Calu3 (cell line): ENCODE data around the gene TRNP1. TPM values are rescaled to one million over a fixed set of nuclear protein-coding genes. Genes with fewer than 3 reads are reported as not detected.

Experiments
- BruUV-seq: library from RNA; stranded (reverse); fragments of 400-500 nt; replicated peaks from 2 replicates; lab custom pipeline; 2021; lab: Mats Ljungman, UMichigan
- CTCF ChIA-PET: fragments of 300-600 bp; sonication (Branson Sonifier 250); formaldehyde crosslinking; loops from one replicate; lab custom pipeline; 2022; ENCODE audit warnings: antibody characterized with exemption; lab: Charles Lee
- DNase-seq: peaks from one replicate; pipeline ENCODE4 v3.0.0; 2022
- H3K27ac Mint-ChIP-seq: one replicate; pipeline ENCODE4 v1.8.0; 2022; ENCODE audit warnings: mixed read lengths; ENCODE audit not compliant: unreplicated experiment
- H3K27me3 Mint-ChIP-seq: one replicate; pipeline ENCODE4 v1.8.0; 2022; ENCODE audit warnings: mixed read lengths; ENCODE audit not compliant: unreplicated experiment
- H3K36me3 Mint-ChIP-seq: one replicate; pipeline ENCODE4 v1.8.0; 2022; ENCODE audit warnings: mild to moderate bottlenecking, moderate library complexity, mixed read lengths; ENCODE audit not compliant: insufficient read depth, unreplicated experiment
- H3K4me1 Mint-ChIP-seq: one replicate; pipeline ENCODE4 v1.8.0; 2022; ENCODE audit warnings: mild to moderate bottlenecking, low read depth, mixed read lengths; ENCODE audit not compliant: unreplicated experiment
- H3K4me3 Mint-ChIP-seq: one replicate; pipeline ENCODE4 v1.8.0; 2022; ENCODE audit warnings: mild to moderate bottlenecking, low read depth, moderate library complexity, mixed read lengths; ENCODE audit not compliant: unreplicated experiment
- H3K9me3 Mint-ChIP-seq: one replicate; pipeline ENCODE4 v1.8.0; 2022; ENCODE audit warnings: low read depth, mixed read lengths; ENCODE audit not compliant: unreplicated experiment
- CTCF ChIP-seq: fragments of 200-600 bp; IDR thresholded peaks from one replicate; pipeline ENCODE4 v1.8.0; 2022; ENCODE audit warnings: antibody characterized with exemption; ENCODE audit not compliant: unreplicated experiment
- intact Hi-C: fragments of 100-400 bp; cut with micrococcal nuclease; formaldehyde crosslinking; loops from one replicate; pipeline ENCODE4 v1.10.0; 2022; ENCODE audit not compliant: unreplicated experiment
- total RNA-seq: library from RNA; stranded (reverse); gene quantifications from 2 replicates; pipeline ENCODE4 v1.2.3, GENCODE V29; 2022

TRNP1 gene
- total RNA-seq, 1 experiment from 2014 or later = 195 TPM

DNA sequence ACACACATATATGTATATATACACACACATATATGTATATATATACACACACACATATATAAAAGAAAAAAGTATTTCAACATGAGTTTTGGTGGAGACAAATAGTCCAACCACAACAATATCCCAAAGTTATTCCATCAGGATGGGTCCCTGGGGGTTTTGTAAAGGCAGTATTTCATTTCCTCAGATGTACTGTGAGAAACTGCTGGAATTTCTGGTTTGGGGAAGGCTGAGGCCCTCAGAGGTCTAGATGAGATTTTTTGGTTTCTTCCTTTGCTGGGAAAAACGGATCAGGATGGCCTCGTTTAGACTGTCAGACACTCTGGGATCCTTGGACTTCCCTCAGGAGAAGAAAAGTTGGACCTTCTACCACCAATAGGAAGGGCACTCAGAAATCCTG is 55.6 kb downstream of the TRNP1 start:
- BruUV-seq = no TSS peak
- TF ChIP-seq CTCF = no peak
- CTCF ChIA-PET = no interaction called here
- Mint-ChIP-seq H3K4me1 (no peaks in the 10 kb centered on the region), H3K36me3 (no peaks in the 10 kb centered on the region), H3K27me3 (no peaks in the 10 kb centered on the region), H3K4me3 (no peak overlapping the region), H3K9me3 (no peaks in the 10 kb centered on the region), H3K27ac (no peak overlapping the region)
- no peak for DNase-seq
- intact Hi-C loops = loop anchor here (10.0 kb wide), 1 partner anchor 146 kb away; no protein-coding TSS in a partner anchor

- H3K4me3 Mint-ChIP-seq = no peak overlapping the region
- H3K36me3 Mint-ChIP-seq = no peaks in the 10 kb centered on the region
- H3K27me3 Mint-ChIP-seq = no peaks in the 10 kb centered on the region
- no peaks in the 10 kb centered on the region for H3K4me1 Mint-ChIP-seq
- intact Hi-C loops = loop anchor here (10.0 kb wide), 1 partner anchor 145 kb away; no protein-coding TSS in a partner anchor
- no peaks in the 10 kb centered on the region for H3K9me3 Mint-ChIP-seq
- no peak for TF ChIP-seq CTCF
- no peak for DNase-seq
- H3K27ac Mint-ChIP-seq = no peak overlapping the region
- BruUV-seq = no TSS peak
- CTCF ChIA-PET = no interaction called here
Observed at GRCh38 chr1:27049607-27050006, 56.1 kb downstream of the TRNP1 start.

Other genes with a start within 250 kb of the TRNP1 start
- 9.9 and 11.9 TPM in 2 replicates for gene PIGV, start 205.7 kb upstream of the TRNP1 start, total RNA-seq
- 21.8 and 25.8 TPM in 2 replicates for gene ZDHHC18, start 167.0 kb upstream of the TRNP1 start, total RNA-seq
- gene SFN, start 130.5 kb upstream of the TRNP1 start, total RNA-seq = 74.5 and 103 TPM in 2 replicates
- gene GPN2, start 103.4 kb upstream of the TRNP1 start, total RNA-seq = 23.4 and 24.3 TPM in 2 replicates
- 11.5 and 11.7 TPM in 2 replicates for gene GPATCH3, start 93.2 kb upstream of the TRNP1 start, total RNA-seq
- 0.32 TPM in 1 of 2 replicates, not detected in the other for gene NR0B2, start 79.7 kb upstream of the TRNP1 start, total RNA-seq
- gene NUDC, start 71.9 kb upstream of the TRNP1 start, total RNA-seq = 101 and 121 TPM in 2 replicates
- gene KDF1, start 33.2 kb upstream of the TRNP1 start, total RNA-seq = 18.9 and 19.4 TPM in 2 replicates
- 0.59 and 1.0 TPM in 2 replicates for gene TENT5B, start 19.2 kb downstream of the TRNP1 start, total RNA-seq
- 16.4 and 17.4 TPM in 2 replicates for gene SLC9A1, start 161.4 kb downstream of the TRNP1 start, total RNA-seq
- gene WDTC1, start 240.9 kb downstream of the TRNP1 start, total RNA-seq = 10.8 and 13.1 TPM in 2 replicates